MM.1S (cell line): ENCODE measurements around the gene CX3CL1.

Experiments used
- CTCF ChIP-seq: fragments of 300-600 bp; sonication (generic); IDR thresholded peaks from 2 replicates; pipeline ENCODE4 v1.5.1; 2016; ENCODE audit warnings: antibody characterized with exemption, low read length, mixed read lengths
- EZH2 ChIP-seq: fragments of 300-600 bp; sonication (generic); optimal IDR thresholded peaks from 2 replicates; pipeline ENCODE3; 2017; ENCODE audit warnings: low read depth, mild to moderate bottlenecking, antibody characterized with exemption, low read length, mixed read lengths
- EZH2phosphoT487 ChIP-seq: fragments of 300-600 bp; sonication (generic); IDR thresholded peaks from 2 replicates; pipeline ENCODE4 v1.6.1; 2018; ENCODE audit warnings: antibody characterized with exemption, low read length

GRCh38 chr16:57391300-57391699 is 19.0 kb downstream of the CX3CL1 start:
- TF ChIP-seq CTCF (no peak), EZH2 (no peak), EZH2phosphoT487 (no peak)
